ENCODE results near the gene ZMYND19.

DNA sequence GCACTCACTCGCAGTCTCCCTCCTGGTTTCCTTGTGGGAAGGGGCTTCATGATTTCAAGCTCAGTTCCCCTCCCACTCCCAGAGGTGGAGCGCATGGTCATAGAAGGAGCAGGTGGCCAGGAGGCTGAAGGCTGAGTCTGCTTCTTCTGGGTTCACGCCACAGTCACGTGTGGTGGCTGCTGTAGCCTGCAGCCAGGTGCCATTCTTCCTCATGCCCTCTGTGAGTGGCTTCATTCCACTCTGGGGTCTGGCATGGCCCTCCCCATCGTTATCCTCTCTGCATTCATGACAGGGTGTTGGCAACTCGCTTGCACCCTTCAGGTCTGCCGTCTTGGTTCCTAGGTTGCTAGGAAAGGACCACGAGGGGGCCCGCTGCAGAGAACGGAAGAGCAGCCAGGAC, 35.1 kb downstream of the ZMYND19 start:
- TF ChIP-seq CTCF (IDR thresholded peaks at IDR 0.05), result no peak
- no peak for TF ChIP-seq POLR2AphosphoS5 (IDR thresholded peaks at IDR 0.05)
- TF ChIP-seq EP300 (IDR thresholded peaks at IDR 0.05), result no peak
- TF ChIP-seq POLR2A (IDR thresholded peaks at IDR 0.05), result no peak
